ENCODE results near the gene RUFY4. TPM values are rescaled to one million over a fixed set of nuclear protein-coding genes. Genes with fewer than 3 reads are reported as not detected.

RUFY4 gene
- total RNA-seq, 1 donor from 2014 or later = not detected

GRCh38 chr2:218130822-218131221, 61.8 kb downstream of the RUFY4 start:
- Histone ChIP-seq H3K36me3 (ENCODE audit: insufficient read depth, low read length) (no peaks in the 10 kb centered on the region), H2AFZ (ENCODE audit: low read depth, low read length) (no peak overlapping the region), H3K27ac (ENCODE audit: low read depth, low read length) (no peak overlapping the region), H3K79me2 (ENCODE audit: insufficient read depth, low read length) (no peaks in the 10 kb centered on the region), H3K9me3 (ENCODE audit: insufficient read depth, low read depth, low read length) (no peaks in the 10 kb centered on the region), H3K4me1 (ENCODE audit: insufficient read depth, low read length) (no peaks in the 10 kb centered on the region), H3K4me3 (ENCODE audit: insufficient read depth, low read depth, low read length) (no peak overlapping the region), H3K9ac (ENCODE audit: low read length) (no peak overlapping the region), H3K4me2 (ENCODE audit: low read length) (no peak overlapping the region), H3K27me3 (ENCODE audit: insufficient read depth, low read length) (peaks cover 19% of the 10 kb centered on the region), H4K20me1 (ENCODE audit: insufficient read depth, low read length) (no peaks in the 10 kb centered on the region)
- TF ChIP-seq CTCF (IDR thresholded peaks at IDR 0.05; ENCODE audit: insufficient read depth, low read depth, low read length) (no peak), EZH2 (IDR thresholded peaks at IDR 0.05; ENCODE audit: insufficient read depth, low read length) (no peak)
- FAIRE-seq (no peak), DNase-seq (ENCODE audit: low read depth) (no peak)
- Mint-ChIP-seq H3K27ac (ENCODE audit: unreplicated experiment) (no peak overlapping the region), H3K9me3 (ENCODE audit: unreplicated experiment) (peaks cover 2% of the 10 kb centered on the region), H3K27me3 (ENCODE audit: low read depth, unreplicated experiment) (peaks cover 44% of the 10 kb centered on the region), H3K4me1 (ENCODE audit: low read depth, unreplicated experiment) (peaks cover 8% of the 10 kb centered on the region), H3K4me3 (ENCODE audit: unreplicated experiment) (no peak overlapping the region), H3K36me3 (ENCODE audit: low read depth, unreplicated experiment) (no peaks in the 10 kb centered on the region)

GRCh38 chr2:218137514-218137913, 68.5 kb downstream of the RUFY4 start:
- Histone ChIP-seq H2AFZ (ENCODE audit: low read depth, low read length) (no peak overlapping the region), H3K9me3 (ENCODE audit: insufficient read depth, low read depth, low read length) (no peaks in the 10 kb centered on the region), H3K27ac (ENCODE audit: low read depth, low read length) (no peak overlapping the region), H3K27me3 (ENCODE audit: insufficient read depth, low read length) (peaks cover 24% of the 10 kb centered on the region), H3K4me3 (ENCODE audit: insufficient read depth, low read depth, low read length) (no peak overlapping the region), H3K4me1 (ENCODE audit: insufficient read depth, low read length) (no peaks in the 10 kb centered on the region), H3K79me2 (ENCODE audit: insufficient read depth, low read length) (no peaks in the 10 kb centered on the region), H4K20me1 (ENCODE audit: insufficient read depth, low read length) (no peaks in the 10 kb centered on the region), H3K4me2 (ENCODE audit: low read length) (no peak overlapping the region), H3K9ac (ENCODE audit: low read length) (no peak overlapping the region), H3K36me3 (ENCODE audit: insufficient read depth, low read length) (no peaks in the 10 kb centered on the region)
- Mint-ChIP-seq H3K9me3 (ENCODE audit: unreplicated experiment) (peaks cover 3% of the 10 kb centered on the region), H3K27me3 (ENCODE audit: low read depth, unreplicated experiment) (peaks cover 64% of the 10 kb centered on the region), H3K4me3 (ENCODE audit: unreplicated experiment) (no peak overlapping the region), H3K36me3 (ENCODE audit: low read depth, unreplicated experiment) (no peaks in the 10 kb centered on the region), H3K27ac (ENCODE audit: unreplicated experiment) (no peak overlapping the region), H3K4me1 (ENCODE audit: low read depth, unreplicated experiment) (no peaks in the 10 kb centered on the region)
- DNase-seq (ENCODE audit: low read depth) (no peak), FAIRE-seq (no peak)
- no peak for TF ChIP-seq CTCF (IDR thresholded peaks at IDR 0.05; ENCODE audit: insufficient read depth, low read depth, low read length)
- no peak for TF ChIP-seq EZH2 (IDR thresholded peaks at IDR 0.05; ENCODE audit: insufficient read depth, low read length)

- H3K27ac ChIP-seq (ENCODE audit: low read depth, low read length) = no peak overlapping the region
- H3K27me3 ChIP-seq (ENCODE audit: insufficient read depth, low read length) = peaks cover 24% of the 10 kb centered on the region
- Mint-ChIP-seq H3K27ac (ENCODE audit: unreplicated experiment) (no peak overlapping the region), H3K27me3 (ENCODE audit: low read depth, unreplicated experiment) (peaks cover 66% of the 10 kb centered on the region), H3K36me3 (ENCODE audit: low read depth, unreplicated experiment) (no peaks in the 10 kb centered on the region), H3K9me3 (ENCODE audit: unreplicated experiment) (peaks cover 3% of the 10 kb centered on the region), H3K4me3 (ENCODE audit: unreplicated experiment) (no peak overlapping the region), H3K4me1 (ENCODE audit: low read depth, unreplicated experiment) (no peaks in the 10 kb centered on the region)
- TF ChIP-seq CTCF (IDR thresholded peaks at IDR 0.05; ENCODE audit: insufficient read depth, low read depth, low read length) (no peak), EZH2 (IDR thresholded peaks at IDR 0.05; ENCODE audit: insufficient read depth, low read length) (no peak)
- no peak for FAIRE-seq
- no peak for DNase-seq (ENCODE audit: low read depth)
- no peaks in the 10 kb centered on the region for H3K79me2 ChIP-seq (ENCODE audit: insufficient read depth, low read length)
- H3K4me1 ChIP-seq (ENCODE audit: insufficient read depth, low read length) = no peaks in the 10 kb centered on the region
- H4K20me1 ChIP-seq (ENCODE audit: insufficient read depth, low read length) = no peaks in the 10 kb centered on the region
- H3K9ac ChIP-seq (ENCODE audit: low read length) = no peak overlapping the region
- no peak overlapping the region for H2AFZ ChIP-seq (ENCODE audit: low read depth, low read length)
- no peaks in the 10 kb centered on the region for H3K36me3 ChIP-seq (ENCODE audit: insufficient read depth, low read length)
- no peak overlapping the region for H3K4me3 ChIP-seq (ENCODE audit: insufficient read depth, low read depth, low read length)
- H3K4me2 ChIP-seq (ENCODE audit: low read length) = no peak overlapping the region
- H3K9me3 ChIP-seq (ENCODE audit: insufficient read depth, low read depth, low read length) = no peaks in the 10 kb centered on the region
Measured at GRCh38 chr2:218138047-218138446, 69.0 kb downstream of the RUFY4 start.

Other genes starting within 250 kb of the RUFY4 start
- 219 and 264 TPM in 2 replicates for gene TNS1, start 66.3 kb upstream of the RUFY4 start, total RNA-seq
- gene CXCR2, start 56.8 kb downstream of the RUFY4 start, total RNA-seq = 0.07 TPM in 1 of 2 replicates, not detected in the other
- gene CXCR1, start 97.7 kb downstream of the RUFY4 start, total RNA-seq = not detected in 2 replicates
- gene ARPC2, start 147.9 kb downstream of the RUFY4 start, total RNA-seq = 521 and 535 TPM in 2 replicates
- gene GPBAR1, start 191.8 kb downstream of the RUFY4 start, total RNA-seq = 0.55 and 0.70 TPM in 2 replicates
- 78.8 and 87.3 TPM in 2 replicates for gene AAMP, start 200.9 kb downstream of the RUFY4 start, total RNA-seq
- 40.9 and 43.3 TPM in 2 replicates for gene PNKD, start 201.3 kb downstream of the RUFY4 start, total RNA-seq
- 34.8 and 37.2 TPM in 2 replicates for gene TMBIM1, start 223.2 kb downstream of the RUFY4 start, total RNA-seq

Measured in astrocyte (in vitro differentiated cells and primary cell).